GM13977 (cell line): Measurements from ENCODE around the gene BCL2L15.

Experiments
- DNase-seq: peaks from one replicate; pipeline ENCODE4 v3.0.0; 2012; ENCODE audit warnings: low spot score
- CTCF ChIP-seq: IDR thresholded peaks from 2 replicates; pipeline ENCODE4 v1.5.1; 2012; ENCODE audit warnings: mild to moderate bottlenecking, control low read depth; ENCODE audit not compliant: insufficient read depth; ENCODE audit errors: extremely low read depth, missing control alignments
- in situ Hi-C: fragments of 300-500 bp; cut with MboI; formaldehyde crosslinking; loops from one replicate; pipeline ENCODE4 v1.12.0; 2022; ENCODE audit warnings: low sequenced_read_pairs, low pct_unique_long_range_greater_than_20kb, mixed read lengths, inconsistent platforms; ENCODE audit not compliant: unreplicated experiment

Gene BCL2L15

DNA sequence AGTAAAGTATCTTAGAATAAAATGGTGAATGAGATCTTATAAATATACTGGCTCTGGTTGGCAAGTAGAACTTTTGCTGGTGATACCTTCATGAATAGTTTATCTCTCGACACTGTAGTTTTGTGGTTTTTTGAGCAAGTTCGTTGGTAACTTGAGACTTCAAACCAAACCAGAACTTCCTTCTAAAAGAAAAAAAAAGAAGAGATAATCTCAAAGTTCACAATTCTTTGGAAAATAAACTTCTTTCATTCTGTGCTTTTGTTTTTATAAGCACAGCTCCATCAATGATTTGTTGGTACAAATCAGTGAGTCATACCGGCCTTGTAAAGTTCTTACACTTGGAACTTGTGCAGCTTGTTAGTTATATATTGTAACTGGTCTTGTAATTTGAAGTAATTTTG, 44.1 kb upstream of the BCL2L15 start:
- no peak for DNase-seq
- TF ChIP-seq CTCF = no peak
- in situ Hi-C loops = loop anchor here (10.0 kb wide), 1 partner anchor 107 kb away; no protein-coding TSS in a partner anchor

GRCh38 chr1:113930499-113931161, 43.2 kb upstream of the BCL2L15 start:
- in situ Hi-C loops = loop anchor here (10.0 kb wide), 1 partner anchor 106 kb away; no protein-coding TSS in a partner anchor
- no peak for TF ChIP-seq CTCF
- peak; percentile 58 for DNase-seq

- TF ChIP-seq CTCF = peak; percentile 30
- peak; percentile 70 for DNase-seq
- in situ Hi-C loops = loop anchor here (10.0 kb wide), 1 partner anchor 105 kb away; no protein-coding TSS in a partner anchor
Measured at GRCh38 chr1:113929750-113930498, 42.5 kb upstream of the BCL2L15 start.

DNA sequence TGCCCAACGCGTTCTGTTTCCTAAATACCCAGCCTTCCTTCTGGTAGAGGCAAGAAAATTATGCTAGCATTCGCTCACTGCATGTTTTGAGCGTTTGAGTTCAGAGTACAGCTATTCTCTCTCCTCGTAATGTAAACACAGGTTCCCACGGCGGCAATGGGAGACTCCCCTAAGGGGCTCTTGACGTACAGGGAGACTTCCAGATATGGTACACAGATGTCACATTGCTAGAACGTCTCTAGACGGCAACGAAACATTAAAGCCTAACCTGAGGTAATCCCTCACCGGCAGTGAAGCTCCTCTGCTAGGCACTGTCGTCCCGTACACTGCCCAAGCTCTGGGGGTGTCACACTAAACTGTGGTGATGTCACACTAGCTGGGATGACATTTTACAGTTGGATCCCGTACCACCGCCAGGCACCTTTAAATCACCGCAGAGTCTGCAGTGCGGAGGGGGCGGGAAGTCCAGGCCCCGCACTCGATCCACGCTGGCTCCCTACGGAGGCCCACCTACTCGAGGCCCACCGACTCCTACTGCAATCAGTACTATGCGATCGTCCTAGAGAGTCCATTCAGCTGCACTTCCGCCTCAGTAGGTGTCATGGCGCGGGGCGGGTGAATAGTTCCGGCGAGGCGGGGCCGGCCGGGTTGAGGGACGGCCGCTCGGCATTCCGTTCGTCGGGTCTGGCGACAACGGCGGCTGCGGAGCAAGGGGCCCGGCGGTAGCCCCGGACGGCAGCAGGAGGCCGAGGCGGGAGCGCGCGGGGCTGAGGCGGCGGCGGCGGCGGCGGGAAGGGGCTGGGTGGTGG, 41.8 kb upstream of the BCL2L15 start, which contains the start of gene HIPK1:
TSS of gene HIPK1 (plus strand) at position 384 of the 809 bp plus-strand sequence.
- TF ChIP-seq CTCF = no peak
- in situ Hi-C loops = no loop called here
- DNase-seq = peak; percentile 90

- in situ Hi-C loops = no loop called here
- TF ChIP-seq CTCF = no peak
Measured at GRCh38 chr1:113928187-113928930, 41.0 kb upstream of the BCL2L15 start.

GRCh38 chr1:113924473-113924872, 37.1 kb upstream of the BCL2L15 start:
- in situ Hi-C loops = no loop called here

More at GRCh38 chr1:113928187-113928930, 41.0 kb upstream of the BCL2L15 start:
- peak; percentile 46 for DNase-seq

More at GRCh38 chr1:113924473-113924872, 37.1 kb upstream of the BCL2L15 start:
- no peak for TF ChIP-seq CTCF
- no peak for DNase-seq
